HG02852 (cell line): ENCODE results near the gene TNRC18.
"Not testable (repeated sequence)": the region's sequence is repeated elsewhere in the genome, so short reads cannot be mapped to it uniquely, and the experiment has no call there.

Experiments
- ATAC-seq: cut with Tn5 transposase; IDR thresholded peaks from one replicate; pipeline ENCODE4 v1.9.1; 2021; ENCODE audit warnings: mild to moderate bottlenecking, moderate library complexity; ENCODE audit not compliant: unreplicated experiment

The TNRC18 gene

GRCh38 chr7:5381071-5381772, 42.4 kb downstream of the TNRC18 start:
- ATAC-seq: no peak

- no peak for ATAC-seq
Measured at GRCh38 chr7:5380350-5381070, 43.1 kb downstream of the TNRC18 start.

GRCh38 chr7:5379546-5379945, 44.1 kb downstream of the TNRC18 start:
- no peak for ATAC-seq

GRCh38 chr7:5377816-5378215, 45.8 kb downstream of the TNRC18 start:
- no peak for ATAC-seq

- no peak for ATAC-seq
Measured at GRCh38 chr7:5377279-5377678, 46.4 kb downstream of the TNRC18 start.

GRCh38 chr7:5375925-5376324, 47.7 kb downstream of the TNRC18 start:
- ATAC-seq: no peak

GRCh38 chr7:5374464-5374863, 49.2 kb downstream of the TNRC18 start:
- ATAC-seq: no peak

- ATAC-seq: no peak
Measured at GRCh38 chr7:5373300-5373699, 50.3 kb downstream of the TNRC18 start.

- no peak for ATAC-seq
Measured at GRCh38 chr7:5370454-5371353, 52.9 kb downstream of the TNRC18 start.

- no peak for ATAC-seq
Measured at GRCh38 chr7:5367661-5368060, 56.0 kb downstream of the TNRC18 start.

GRCh38 chr7:5365976-5366625, 57.5 kb downstream of the TNRC18 start:
- ATAC-seq: peak; percentile 61

- ATAC-seq: peak; percentile 51
Measured at GRCh38 chr7:5363729-5364128, 59.9 kb downstream of the TNRC18 start.

- no peak for ATAC-seq
Measured at GRCh38 chr7:5362466-5362865, 61.2 kb downstream of the TNRC18 start.

- ATAC-seq: no peak
Measured at GRCh38 chr7:5361446-5362127, 62.0 kb downstream of the TNRC18 start.

- ATAC-seq: no peak
Measured at GRCh38 chr7:5360971-5361370, 62.7 kb downstream of the TNRC18 start.

GRCh38 chr7:5360451-5360850, 63.2 kb downstream of the TNRC18 start:
- ATAC-seq: no peak

- ATAC-seq: not testable (repeated sequence)
Measured at GRCh38 chr7:5360021-5360420, 63.6 kb downstream of the TNRC18 start.

GRCh38 chr7:5359344-5359743, 64.3 kb downstream of the TNRC18 start:
- no peak for ATAC-seq

GRCh38 chr7:5357951-5358350, 65.7 kb downstream of the TNRC18 start:
- no peak for ATAC-seq

GRCh38 chr7:5356751-5357119, 66.9 kb downstream of the TNRC18 start:
- no peak for ATAC-seq
